Panc1 (cell line): ENCODE results near the gene ZNF669. TPM values are rescaled to one million over a fixed set of nuclear protein-coding genes. Genes with fewer than 3 reads are reported as not detected.

Experiments used
- ATAC-seq: fragments of 200-7000 bp; cut with Tn5 transposase; 2 replicates; pipeline ENCODE4 v1.9.1; 2020; ENCODE audit warnings: mild to moderate bottlenecking, moderate library complexity
- BruUV-seq: library from RNA; stranded (reverse); fragments of 400-500 nt; replicated peaks from 2 replicates; lab custom pipeline; 2021; lab: Mats Ljungman, UMichigan
- CTCF ChIA-PET: fragments of 300-600 bp; sonication (Branson Sonifier 250); formaldehyde crosslinking; loops from one replicate; lab custom pipeline; 2022; ENCODE audit warnings: antibody characterized with exemption; lab: Charles Lee
- POLR2A ChIA-PET: fragments of 300-600 bp; sonication (Branson Sonifier 250); formaldehyde crosslinking; loops from one replicate; lab custom pipeline; 2022; ENCODE audit warnings: antibody characterized with exemption; lab: Charles Lee
- DNase-seq: peaks from one replicate; pipeline ENCODE4 v3.0.0-alpha.2; 2010; ENCODE audit warnings: low read depth, low spot score
- H3K27ac ChIP-seq: 2 replicates; pipeline ENCODE4 v1.5.1; 2011; ENCODE audit warnings: mild to moderate bottlenecking, low read length, inconsistent platforms
- H3K27me3 ChIP-seq: fragments of 200-500 bp; sonication (Bioruptor generic); 2 replicates; pipeline ENCODE4 v1.6.0; 2014; ENCODE audit warnings: low read length, inconsistent platforms; ENCODE audit not compliant: control insufficient read depth, insufficient read depth
- H3K36me3 ChIP-seq: fragments of 200-500 bp; sonication (Bioruptor generic); 2 replicates; pipeline ENCODE4 v1.5.1; 2014; ENCODE audit warnings: inconsistent platforms, mild to moderate bottlenecking, low read length, moderate library complexity; ENCODE audit not compliant: control insufficient read depth, insufficient read depth
- H3K4me1 ChIP-seq: 2 replicates; pipeline ENCODE4 v1.5.1; 2011; ENCODE audit warnings: inconsistent platforms, mild to moderate bottlenecking, low read length, moderate library complexity; ENCODE audit not compliant: control insufficient read depth, insufficient read depth
- H3K4me3 ChIP-seq, 2 experiments: 2 replicates each; pipeline ENCODE4 v1.5.1; 2011 to 2012; ENCODE audit warnings: low read depth in 2 of 2, low read length in 2 of 2, mild to moderate bottlenecking in 2 of 2, inconsistent platforms in 1 of 2, moderate library complexity in 1 of 2
- H3K9me3 ChIP-seq: fragments of 200-500 bp; sonication (Bioruptor generic); 2 replicates; pipeline ENCODE4 v1.5.1; 2014; ENCODE audit warnings: low read depth, mild to moderate bottlenecking, inconsistent platforms, low read length, moderate library complexity; ENCODE audit not compliant: control insufficient read depth, insufficient read depth
- CTCF ChIP-seq: fragments of 450-650 bp; IDR thresholded peaks from 2 replicates; pipeline ENCODE4 v1.5.1; 2017; ENCODE audit warnings: mild to moderate bottlenecking
- POLR2AphosphoS5 ChIP-seq: IDR thresholded peaks from 2 replicates; pipeline ENCODE4 v1.6.1; 2012; ENCODE audit warnings: mild to moderate bottlenecking, low read depth, low read length, moderate library complexity
- REST ChIP-seq, 2 experiments: IDR thresholded peaks; 2 replicates each; pipeline ENCODE4 v1.6.1; 2011 to 2012; ENCODE audit warnings: low read depth in 2 of 2, control low read depth in 1 of 2, low read length in 1 of 2, mild to moderate bottlenecking in 1 of 2, moderate library complexity in 1 of 2; ENCODE audit not compliant: insufficient read depth in 1 of 2
- SIN3A ChIP-seq: IDR thresholded peaks from 2 replicates; pipeline ENCODE4 v1.6.1; 2012; ENCODE audit warnings: low read depth, mild to moderate bottlenecking, low read length, moderate library complexity, borderline replicate concordance; ENCODE audit not compliant: insufficient read depth
- TCF7L2 ChIP-seq: IDR thresholded peaks from 2 replicates; pipeline ENCODE4 v1.6.1; 2011; ENCODE audit warnings: mild to moderate bottlenecking, low read depth, low read length, inconsistent platforms
- in situ Hi-C: cut with HindIII; loops from 2 replicates; pipeline ENCODE4 v1.10.0; 2016; ENCODE audit warnings: low sequenced_read_pairs, low pct_unique_long_range_greater_than_20kb
- intact Hi-C: fragments of 100-400 bp; cut with micrococcal nuclease; formaldehyde crosslinking; loops from one replicate; pipeline ENCODE4 v1.10.0; 2022; ENCODE audit not compliant: unreplicated experiment
- total RNA-seq: library from RNA; stranded (reverse); gene quantifications from one replicate; pipeline ENCODE4 v1.2.1, GENCODE V29; 2021; ENCODE audit not compliant: unreplicated experiment

ZNF669 gene
- total RNA-seq, 1 experiment from 2014 or later: 13.9 TPM

GRCh38 chr1:247111700-247112478 is 7.7 kb upstream of the ZNF669 start:
- POLR2A ChIA-PET: no interaction called here
- TF ChIP-seq CTCF (no peak), TCF7L2 (no peak), POLR2AphosphoS5 (peak; percentile 49), SIN3A (no peak; the same call in 1 of the 2 replicates), REST (IDR thresholded peaks at IDR 0.05; ENCODE audit: insufficient read depth in 1 of 2, low read depth in 2 of 2, low read length in 1 of 2) (0 out of 4 replicates have a peak, but pooled peaks of 1 of the 2 experiments have one; percentile 21)
- in situ Hi-C loops: no loop called here
- Histone ChIP-seq H3K4me1 (peaks cover 21% of the 10 kb centered on the region), H3K27me3 (no peaks in the 10 kb centered on the region), H3K36me3 (no peaks in the 10 kb centered on the region), H3K9me3 (no peaks in the 10 kb centered on the region), H3K4me3 (peak overlapping the region; percentile 67 to 72), H3K27ac (peak overlapping the region; percentile 79)
- ATAC-seq (peak; percentile 94), DNase-seq (no peak)
- intact Hi-C loops: no loop called here
- CTCF ChIA-PET: no interaction called here
- BruUV-seq: no TSS peak

- DNase-seq (no peak), ATAC-seq (peak; percentile 36)
- Histone ChIP-seq H3K9me3 (no peaks in the 10 kb centered on the region), H3K4me3 (peak overlapping the region; percentile 67 to 72), H3K4me1 (peaks cover 21% of the 10 kb centered on the region), H3K27ac (peak overlapping the region; percentile 77), H3K36me3 (no peaks in the 10 kb centered on the region), H3K27me3 (no peaks in the 10 kb centered on the region)
- BruUV-seq: no TSS peak
- ChIA-PET CTCF (no interaction called here), POLR2A (no interaction called here)
- intact Hi-C loops: no loop called here
- TF ChIP-seq REST (IDR thresholded peaks at IDR 0.05; ENCODE audit: insufficient read depth in 1 of 2, low read depth in 2 of 2, low read length in 1 of 2): no peak
- TF ChIP-seq POLR2AphosphoS5: no peak
- no peak for TF ChIP-seq SIN3A
- no peak for TF ChIP-seq TCF7L2
- in situ Hi-C loops: no loop called here
These were observed 7.1 kb upstream of the ZNF669 start for GRCh38 chr1:247111259-247111699.
